Lower leg skin (tissue), 3 donors: ENCODE results near the gene ZNF778.
A peak's percentile ranks its signal among the peaks of the same experiment; 100 is the strongest.

Experiments used
- CTCF ChIP-seq, 3 donors: fragments of 450-650 bp; IDR thresholded peaks; one replicate each; pipeline ENCODE4 v1.5.1; 2016; ENCODE audit warnings: antibody characterized with exemption in 3 of 3, mild to moderate bottlenecking in 3 of 3, moderate library complexity in 2 of 3
- POLR2A ChIP-seq, 2 donors: fragments of 450-650 bp; IDR thresholded peaks; one replicate each; pipeline ENCODE4 v1.6.1; 2016 to 2017; ENCODE audit warnings: antibody characterized with exemption in 2 of 2, mild to moderate bottlenecking in 1 of 2, moderate library complexity in 1 of 2

GRCh38 chr16:89216315-89217137 is 977 bp upstream of the ZNF778 start:
- TF ChIP-seq CTCF (IDR thresholded peaks at IDR 0.05) = peak in 1 of 3 donors; percentile 20
- TF ChIP-seq POLR2A (IDR thresholded peaks at IDR 0.05) = no peak
